ENCODE data around the gene MFSD12. TPM values are rescaled to one million over a fixed set of nuclear protein-coding genes. Genes with fewer than 3 reads are reported as not detected.

MFSD12 gene
- total RNA-seq, 2 experiments from 2014 or later = 62.4 to 63.5 TPM

DNA sequence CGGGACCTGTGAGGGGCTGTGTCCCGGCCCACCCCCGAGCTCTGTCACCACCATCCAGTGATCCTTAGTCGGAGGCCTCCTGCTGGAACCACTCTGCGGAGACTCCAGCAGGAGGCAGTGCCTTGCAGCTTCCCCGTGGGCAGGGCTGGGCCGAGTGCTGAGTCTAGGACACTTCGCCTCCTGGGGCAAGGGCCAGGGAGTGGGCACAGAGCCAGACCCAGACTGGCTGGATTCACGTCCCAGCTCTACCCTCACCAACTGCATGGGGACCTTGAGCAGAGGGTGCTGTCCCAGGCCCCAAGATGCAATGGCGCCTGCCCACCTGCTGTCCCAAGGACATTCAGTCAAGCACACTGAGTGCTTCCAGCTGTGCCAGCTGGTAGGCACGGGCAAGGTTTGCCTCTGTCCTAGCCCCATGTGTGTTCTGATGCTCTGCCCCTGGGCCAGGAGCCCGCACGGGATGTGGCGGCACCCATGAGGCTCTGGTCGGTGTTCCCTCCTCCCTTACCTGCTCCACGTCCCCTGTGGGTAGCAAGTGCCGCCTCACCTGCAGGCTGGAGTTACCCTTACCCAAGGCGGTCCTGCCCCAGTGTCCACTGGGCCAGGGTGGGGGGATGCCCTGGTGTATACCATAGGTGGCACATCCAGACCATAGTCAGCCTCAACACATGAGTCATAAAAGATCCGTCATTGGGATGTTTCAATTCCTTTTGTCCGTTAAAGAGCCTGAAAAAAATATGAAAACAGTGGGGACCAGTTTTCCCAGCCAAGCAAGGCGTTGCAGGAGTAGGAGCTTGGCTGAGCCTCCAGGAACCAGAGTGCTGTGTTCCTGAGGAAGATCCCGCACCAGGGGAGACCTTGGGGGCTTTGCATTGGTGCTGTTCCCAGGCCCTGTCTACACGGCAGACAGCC is 43.9 kb downstream of the MFSD12 start:
- POLR2A ChIA-PET = interaction anchor here (0.7 to 1.0 kb wide), 2 partner anchors 9 to 468 kb away, joined by 3 read pairs; no protein-coding TSS in a partner anchor
- intact Hi-C loops (cut with micrococcal nuclease) = no loop called here
- CTCF ChIA-PET = interaction anchor here (2.1 kb wide), 1 partner anchor 32 kb away, joined by 5 read pairs; no protein-coding TSS in a partner anchor
- no peak overlapping the region for H3K27ac Mint-ChIP-seq
- peaks cover 3% of the 10 kb centered on the region for H3K36me3 Mint-ChIP-seq (ENCODE audit: low read depth)
- no peak for ATAC-seq
- TF ChIP-seq, protein P1, sequence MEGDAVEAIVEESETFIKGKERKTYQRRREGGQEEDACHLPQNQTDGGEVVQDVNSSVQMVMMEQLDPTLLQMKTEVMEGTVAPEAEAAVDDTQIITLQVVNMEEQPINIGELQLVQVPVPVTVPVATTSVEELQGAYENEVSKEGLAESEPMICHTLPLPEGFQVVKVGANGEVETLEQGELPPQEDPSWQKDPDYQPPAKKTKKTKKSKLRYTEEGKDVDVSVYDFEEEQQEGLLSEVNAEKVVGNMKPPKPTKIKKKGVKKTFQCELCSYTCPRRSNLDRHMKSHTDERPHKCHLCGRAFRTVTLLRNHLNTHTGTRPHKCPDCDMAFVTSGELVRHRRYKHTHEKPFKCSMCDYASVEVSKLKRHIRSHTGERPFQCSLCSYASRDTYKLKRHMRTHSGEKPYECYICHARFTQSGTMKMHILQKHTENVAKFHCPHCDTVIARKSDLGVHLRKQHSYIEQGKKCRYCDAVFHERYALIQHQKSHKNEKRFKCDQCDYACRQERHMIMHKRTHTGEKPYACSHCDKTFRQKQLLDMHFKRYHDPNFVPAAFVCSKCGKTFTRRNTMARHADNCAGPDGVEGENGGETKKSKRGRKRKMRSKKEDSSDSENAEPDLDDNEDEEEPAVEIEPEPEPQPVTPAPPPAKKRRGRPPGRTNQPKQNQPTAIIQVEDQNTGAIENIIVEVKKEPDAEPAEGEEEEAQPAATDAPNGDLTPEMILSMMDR (IDR thresholded peaks at IDR 0.05) = no peak
- H3K27me3 Mint-ChIP-seq = no peaks in the 10 kb centered on the region
- DNase-seq = no peak
- no peaks in the 10 kb centered on the region for H3K9me3 Mint-ChIP-seq
- peaks cover 59% of the 10 kb centered on the region for H3K4me1 Mint-ChIP-seq (ENCODE audit: low read depth)
- H3K4me3 Mint-ChIP-seq = no peak overlapping the region

DNA sequence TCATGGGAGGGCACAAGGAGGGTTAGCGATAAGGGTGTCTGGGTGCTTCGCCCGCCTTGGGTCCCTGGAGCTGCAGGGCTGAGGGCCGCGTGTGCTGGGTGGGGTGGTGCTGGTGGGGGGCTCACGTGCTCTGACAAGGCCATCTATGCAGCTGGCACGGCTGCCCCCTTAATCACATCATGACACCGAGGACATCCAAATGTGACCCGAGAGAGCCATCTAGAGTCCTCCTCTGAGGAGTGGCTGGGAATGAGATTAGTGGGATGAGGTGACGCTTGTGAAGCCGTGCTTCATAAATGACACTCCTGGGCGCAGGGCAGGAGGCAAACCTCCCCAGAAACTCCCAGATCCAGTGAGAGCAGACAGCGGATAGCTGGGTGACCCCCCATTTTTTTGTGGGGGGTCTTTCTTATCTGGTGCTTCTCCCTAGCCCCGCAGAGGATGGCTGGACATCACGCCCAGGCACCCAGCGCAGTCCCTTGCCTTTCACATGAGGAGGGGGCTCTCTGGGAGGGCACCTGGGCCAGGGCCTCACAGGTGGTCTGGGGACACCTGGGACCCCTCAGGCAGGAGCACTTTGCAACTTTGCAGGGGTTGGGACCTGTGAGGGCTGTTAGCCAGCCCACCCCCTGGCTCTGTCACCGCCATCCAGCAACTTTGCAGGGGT is 44.7 kb downstream of the MFSD12 start:
- Mint-ChIP-seq H3K4me3 (no peak overlapping the region), H3K9me3 (no peaks in the 10 kb centered on the region), H3K27me3 (no peaks in the 10 kb centered on the region), H3K4me1 (ENCODE audit: low read depth) (peaks cover 57% of the 10 kb centered on the region), H3K36me3 (ENCODE audit: low read depth) (peaks cover 5% of the 10 kb centered on the region), H3K27ac (no peak overlapping the region)
- DNase-seq (no peak), ATAC-seq (no peak)
- intact Hi-C loops (cut with micrococcal nuclease) = no loop called here
- TF ChIP-seq, protein P1 (IDR thresholded peaks at IDR 0.05) = no peak
- CTCF ChIA-PET = interaction anchor here (2.1 kb wide), 1 partner anchor 32 kb away, joined by 5 read pairs; no protein-coding TSS in a partner anchor
- POLR2A ChIA-PET = interaction anchor here (1.0 kb wide), 2 partner anchors 10 to 12 kb away, joined by 3 read pairs; partner anchors contain the start of gene DOHH

DNA sequence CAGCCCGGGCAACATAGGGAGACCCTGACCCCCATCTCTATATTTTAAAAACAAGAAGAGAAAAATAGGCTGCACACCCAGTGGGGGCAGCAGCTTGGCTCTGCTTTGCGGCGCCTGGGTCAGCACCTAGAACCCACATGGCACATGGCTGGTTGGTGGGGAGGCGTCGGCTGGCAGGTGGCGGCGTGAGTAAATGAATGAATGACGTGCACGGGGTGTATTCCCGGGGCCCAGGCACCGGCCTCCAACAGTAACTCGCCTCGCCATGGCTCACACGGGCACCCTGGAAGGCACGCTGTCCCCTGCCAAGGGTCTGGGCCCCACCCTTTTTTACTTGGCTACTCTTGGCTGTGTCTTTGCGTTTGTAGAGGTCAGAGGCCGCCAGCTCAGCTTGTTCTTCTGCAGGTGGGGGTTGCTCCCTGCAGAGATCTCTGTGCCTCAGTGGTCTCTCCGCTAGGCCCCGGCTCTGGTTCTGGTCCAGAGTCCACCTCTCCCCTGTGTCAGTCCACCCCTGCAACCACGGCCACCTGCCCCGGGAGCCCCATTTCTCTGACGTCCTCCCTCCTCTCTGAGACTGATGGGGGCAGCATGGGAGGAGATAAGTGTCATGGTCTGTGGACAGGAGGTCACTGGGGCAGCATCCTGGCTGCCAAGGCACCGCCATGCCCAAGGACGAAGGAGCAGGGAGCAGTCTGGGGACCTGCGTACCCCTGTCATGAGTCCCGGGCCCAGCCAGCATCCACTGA is 45.7 kb downstream of the MFSD12 start:
- H3K27me3 Mint-ChIP-seq = no peaks in the 10 kb centered on the region
- no peaks in the 10 kb centered on the region for H3K9me3 Mint-ChIP-seq
- DNase-seq (no peak), ATAC-seq (no peak)
- H3K4me1 Mint-ChIP-seq (ENCODE audit: low read depth) = peaks cover 61% of the 10 kb centered on the region
- ChIA-PET POLR2A (interaction anchor here (0.7 to 1.0 kb wide), 2 partner anchors 11 to 21 kb away, joined by 3 read pairs; partner anchors contain the start of gene DOHH), CTCF (interaction anchor here (2.1 kb wide), 1 partner anchor 33 kb away, joined by 5 read pairs; no protein-coding TSS in a partner anchor)
- no peak overlapping the region for H3K4me3 Mint-ChIP-seq
- peaks cover 13% of the 10 kb centered on the region for H3K36me3 Mint-ChIP-seq (ENCODE audit: low read depth)
- intact Hi-C loops (cut with micrococcal nuclease) = no loop called here
- TF ChIP-seq, protein P1 (IDR thresholded peaks at IDR 0.05) = no peak
- H3K27ac Mint-ChIP-seq = no peak overlapping the region

DNA sequence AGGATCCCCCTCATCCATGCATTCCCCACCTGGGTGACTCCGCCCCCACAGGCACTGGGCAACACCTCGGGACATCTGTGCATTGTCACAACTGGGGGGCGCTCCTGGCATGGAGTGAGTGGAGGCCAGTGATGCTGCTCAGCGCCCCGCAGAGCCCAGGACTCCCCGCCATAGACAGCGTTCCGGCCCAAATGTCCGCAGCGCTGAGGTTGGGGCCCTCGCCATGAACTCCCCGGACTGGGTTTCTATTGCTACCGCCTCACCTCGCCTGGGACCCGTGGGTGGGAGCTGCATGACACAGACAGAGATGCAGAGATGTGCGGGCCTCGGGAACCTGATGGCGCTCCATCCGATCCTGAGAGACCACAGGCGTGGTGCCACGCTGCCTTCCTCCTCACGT is 46.7 kb downstream of the MFSD12 start:
- no peaks in the 10 kb centered on the region for H3K27me3 Mint-ChIP-seq
- ChIA-PET POLR2A (interaction anchor here (0.7 kb wide), 1 partner anchor 22 kb away, joined by 3 read pairs; no protein-coding TSS in a partner anchor), CTCF (no interaction called here)
- H3K9me3 Mint-ChIP-seq = no peaks in the 10 kb centered on the region
- peaks cover 14% of the 10 kb centered on the region for H3K36me3 Mint-ChIP-seq (ENCODE audit: low read depth)
- intact Hi-C loops (cut with micrococcal nuclease) = no loop called here
- TF ChIP-seq, protein P1 (IDR thresholded peaks at IDR 0.05) = no peak
- peaks cover 53% of the 10 kb centered on the region for H3K4me1 Mint-ChIP-seq (ENCODE audit: low read depth)
- no peak overlapping the region for H3K4me3 Mint-ChIP-seq
- no peak overlapping the region for H3K27ac Mint-ChIP-seq
- no peak for ATAC-seq
- DNase-seq = no peak

All from activated CD8-positive, alpha-beta T cell treated with anti-CD3 and anti-CD28 coated beads for 36 hours (primary cell).